ENCODE data around the gene WDR1.

- TF ChIP-seq SPI1 (IDR thresholded peaks at IDR 0.05; ENCODE audit: borderline replicate concordance, insufficient read depth, low read depth, low read length) (0 out of 2 replicates have a peak, but pooled peaks have one; percentile 6), CTCF (IDR thresholded peaks at IDR 0.05 in 2 of 3, conservative IDR thresholded peaks at IDR 0.05 in 1 of 3; ENCODE audit: control insufficient read depth in 2 of 3, extremely low read depth in 1 of 3, insufficient read depth in 1 of 3, low read depth in 3 of 3, low read length in 3 of 3) (no peak), PRDM15 (CRISPR knock-in tag; IDR thresholded peaks at IDR 0.05) (no peak)
Observed at GRCh38 chr4:10095296-10095991, 21.2 kb downstream of the WDR1 start.

Measured in GM12878 (cell line).